Stimulated activated CD8-positive, alpha-beta memory T cell treated with anti-CD3 and anti-CD28 coated beads, Interleukin-4, amount 100 ng/mL, for 4 hours (primary cell): ENCODE data around the gene CACTIN.
"Not testable (repeated sequence)": the region's sequence is repeated elsewhere in the genome, so short reads cannot be mapped to it uniquely, and the experiment has no call there.

Source experiments
- DNase-seq, 2 donors: peaks; one replicate each; pipeline ENCODE4 v3.0.0-alpha.2; 2020; ENCODE audit warnings: low read depth in 2 of 2, low spot score in 1 of 2

The CACTIN gene

DNA sequence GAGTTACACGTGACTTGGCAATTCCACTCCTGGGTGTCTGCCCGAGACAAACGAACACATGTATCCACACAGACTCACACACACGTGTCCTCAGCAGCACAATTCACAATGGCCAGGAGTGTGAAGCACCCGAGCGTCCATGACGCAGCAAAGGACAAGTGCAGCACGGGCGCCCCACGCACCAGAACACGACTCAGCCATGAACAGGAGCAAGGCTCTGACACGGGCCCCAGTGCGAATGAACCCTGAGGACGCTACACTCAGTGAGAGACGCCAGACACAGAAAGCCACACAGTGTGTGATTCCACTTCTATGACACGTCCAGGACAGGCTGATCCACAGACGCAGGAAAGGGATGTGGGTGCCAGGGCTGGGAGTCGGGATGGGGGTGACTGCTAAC, 37.2 kb upstream of the CACTIN start:
- DNase-seq, result no peak

- DNase-seq, result no peak
Observed at GRCh38 chr19:3661284-3662238, 35.0 kb upstream of the CACTIN start.

GRCh38 chr19:3660493-3661219, 34.1 kb upstream of the CACTIN start:
- no peak for DNase-seq

DNA sequence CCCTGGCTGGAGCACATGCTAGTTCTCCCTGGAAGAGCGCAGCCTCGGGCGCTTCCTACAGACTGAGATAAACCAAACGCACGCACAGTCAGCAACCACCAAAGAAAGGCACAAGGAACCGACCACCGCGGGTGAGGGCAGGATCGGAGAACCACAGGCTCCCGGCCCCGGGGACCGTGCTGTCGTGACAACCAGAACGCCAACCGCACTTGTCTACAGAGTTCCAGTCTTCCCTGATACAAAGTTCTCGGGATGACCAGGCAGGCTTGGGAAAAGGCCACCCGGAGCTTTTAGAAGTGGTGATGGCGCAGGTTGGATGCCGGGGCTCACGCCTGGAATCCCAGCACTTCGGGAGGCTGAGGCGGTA, 33.1 kb upstream of the CACTIN start:
- DNase-seq, result no peak

- no peak for DNase-seq
Observed at GRCh38 chr19:3658870-3659745, 32.5 kb upstream of the CACTIN start.

DNA sequence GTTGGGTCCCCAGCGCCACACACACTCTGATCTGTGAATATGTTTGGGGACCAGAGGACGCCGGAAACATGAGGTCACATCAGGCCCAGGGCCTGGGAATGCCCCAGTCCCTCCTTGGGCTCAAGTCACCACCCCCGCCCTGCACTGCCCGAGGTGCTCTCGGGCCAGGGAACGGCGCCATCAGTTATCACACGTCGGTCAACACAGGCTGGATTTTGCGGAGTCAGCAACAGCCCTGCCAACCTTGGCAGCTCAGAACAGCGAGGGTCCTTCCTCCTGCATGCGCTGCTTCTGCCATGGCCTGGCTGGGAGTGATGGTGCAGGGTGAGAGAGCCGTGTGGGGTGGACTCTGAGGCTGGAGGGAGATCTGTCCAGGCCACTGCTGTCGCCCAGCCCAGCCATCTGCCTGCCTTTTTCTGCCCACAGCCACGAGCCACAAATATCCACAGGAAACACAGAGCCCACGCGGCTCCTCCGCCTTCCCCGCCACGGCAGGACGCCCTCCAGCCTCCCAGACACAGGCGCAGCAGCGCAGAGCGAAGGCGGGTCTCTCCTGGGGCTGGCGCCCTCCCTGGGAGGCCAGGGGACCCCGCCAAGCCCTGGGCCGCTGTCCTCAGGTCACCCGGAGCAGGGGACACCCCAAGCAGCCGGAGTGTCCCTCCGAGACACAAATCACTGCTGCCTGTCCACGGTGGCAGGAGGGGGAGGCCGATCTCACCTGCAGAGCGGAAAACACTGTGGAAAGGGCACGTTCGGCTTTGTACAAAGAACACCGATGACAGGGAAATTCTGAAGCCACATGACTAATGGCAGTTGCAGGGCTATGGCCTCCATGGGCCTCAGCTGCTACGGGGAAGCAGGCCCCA, 31.6 kb upstream of the CACTIN start:
- DNase-seq, result no peak

DNA sequence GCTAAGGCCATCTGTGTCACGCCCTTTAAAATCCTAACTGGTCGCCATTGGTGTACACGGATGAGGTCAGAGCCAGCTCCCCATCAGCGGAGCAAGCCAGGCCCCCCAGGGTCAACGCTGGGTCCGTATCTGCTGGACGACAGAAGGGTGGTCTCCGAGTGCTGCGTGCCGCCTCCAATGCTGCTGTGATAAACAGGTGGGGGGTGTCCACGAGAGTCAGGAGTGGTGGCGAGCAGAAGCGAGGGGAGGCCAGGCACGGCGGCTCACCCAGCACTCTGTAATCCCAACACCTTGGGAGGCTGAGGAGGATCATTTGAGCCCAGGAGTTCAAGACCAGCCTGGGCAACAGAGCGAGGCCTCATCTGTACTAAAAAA, 30.8 kb upstream of the CACTIN start:
- no peak for DNase-seq

- no peak for DNase-seq
Observed at GRCh38 chr19:3656747-3657394, 30.3 kb upstream of the CACTIN start.

DNA sequence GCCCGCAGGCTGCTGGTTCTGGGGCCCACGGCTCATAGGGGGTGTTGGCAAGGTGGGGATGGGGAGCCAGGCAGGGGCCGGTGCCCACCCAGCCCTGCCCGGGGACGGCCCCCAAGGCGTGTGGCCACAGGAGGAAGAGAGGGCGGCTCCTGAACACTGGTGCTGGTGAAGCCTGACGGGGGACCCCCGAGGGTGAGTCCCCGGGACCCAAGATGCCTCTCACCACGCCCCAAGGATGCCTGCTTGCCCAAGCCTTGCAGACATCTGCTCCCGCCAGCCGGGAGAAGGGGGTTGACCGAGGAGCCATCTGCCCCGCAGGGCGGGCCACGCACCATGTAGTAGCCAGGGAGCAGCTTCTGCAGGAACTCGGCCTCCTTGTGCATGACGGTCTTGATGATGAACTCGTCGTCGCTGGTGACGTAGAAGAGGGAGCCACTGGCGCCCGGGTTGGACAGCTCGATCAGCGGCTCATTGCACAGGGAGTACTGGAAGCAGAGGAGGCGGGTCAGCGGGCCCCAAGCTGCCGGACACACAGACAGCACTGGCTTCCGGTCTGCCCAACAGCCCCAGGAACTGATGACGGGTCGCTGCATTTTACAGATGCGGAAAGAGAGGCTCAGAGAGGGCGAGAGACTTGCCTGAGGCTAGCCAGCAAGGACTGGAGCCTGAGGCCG, 29.6 kb upstream of the CACTIN start:
- DNase-seq, result no peak

DNA sequence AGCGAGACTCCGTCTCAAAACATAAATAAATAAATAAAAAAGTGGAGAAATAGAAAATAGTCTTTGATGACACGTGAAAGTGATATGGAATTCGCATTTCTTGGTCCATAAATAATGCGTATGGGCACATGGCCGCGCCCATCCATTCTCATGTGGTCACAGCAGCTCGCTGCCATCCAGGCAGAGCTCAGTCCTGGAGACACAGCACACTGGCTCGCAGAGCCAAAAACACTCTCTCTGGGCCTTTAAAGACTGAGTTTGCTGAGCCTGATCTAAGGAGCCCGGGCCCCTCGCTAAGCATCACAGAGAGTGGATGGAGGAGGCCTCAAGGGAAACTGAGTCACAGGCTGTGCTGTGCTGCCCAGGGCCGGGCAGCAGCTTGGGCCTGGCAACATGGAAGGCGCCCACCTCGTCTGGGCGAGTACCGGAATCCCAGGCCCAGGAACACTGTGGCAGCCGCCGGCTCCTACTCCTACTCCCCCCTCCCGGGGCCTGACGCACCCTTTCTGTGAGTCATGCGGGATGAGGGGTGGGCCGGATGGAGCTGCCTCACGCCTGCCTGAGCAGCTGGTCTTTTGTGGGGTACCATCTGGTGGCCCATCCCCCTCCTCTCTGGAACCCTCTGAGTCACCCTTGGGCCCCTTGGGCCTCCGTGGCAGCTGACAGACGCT, 28.9 kb upstream of the CACTIN start:
- DNase-seq, result no peak

DNA sequence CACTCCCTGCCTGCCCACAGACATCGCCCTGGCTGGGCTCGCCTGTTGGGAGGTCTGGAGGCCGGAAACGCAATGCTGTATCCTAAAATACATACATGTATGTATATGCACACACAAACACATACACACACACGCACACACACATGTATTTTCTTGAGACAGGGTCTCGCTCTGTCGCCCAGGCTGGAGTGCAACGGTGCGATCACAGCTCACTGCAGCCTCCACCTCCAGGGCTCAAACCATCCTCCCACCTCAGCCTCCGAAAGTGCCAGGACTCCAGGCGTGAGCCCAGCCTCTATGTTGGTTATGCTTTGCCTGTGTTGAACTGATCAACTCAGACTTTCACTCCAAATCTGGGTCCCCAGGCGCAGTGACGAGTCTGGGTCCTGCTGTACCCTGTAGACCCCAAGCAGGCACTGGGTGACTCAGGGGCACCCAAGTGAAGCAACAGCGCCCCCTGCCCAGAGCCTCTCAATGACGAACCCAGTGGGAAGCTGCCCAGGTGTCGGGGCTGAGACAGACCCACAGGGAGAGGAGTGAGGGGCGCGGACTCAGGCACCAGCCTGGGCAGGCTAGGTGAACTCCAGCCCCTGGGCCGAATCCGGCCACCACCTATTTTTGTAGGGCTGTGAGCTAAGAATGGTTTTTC, 27.4 kb upstream of the CACTIN start:
- DNase-seq, result no peak

DNA sequence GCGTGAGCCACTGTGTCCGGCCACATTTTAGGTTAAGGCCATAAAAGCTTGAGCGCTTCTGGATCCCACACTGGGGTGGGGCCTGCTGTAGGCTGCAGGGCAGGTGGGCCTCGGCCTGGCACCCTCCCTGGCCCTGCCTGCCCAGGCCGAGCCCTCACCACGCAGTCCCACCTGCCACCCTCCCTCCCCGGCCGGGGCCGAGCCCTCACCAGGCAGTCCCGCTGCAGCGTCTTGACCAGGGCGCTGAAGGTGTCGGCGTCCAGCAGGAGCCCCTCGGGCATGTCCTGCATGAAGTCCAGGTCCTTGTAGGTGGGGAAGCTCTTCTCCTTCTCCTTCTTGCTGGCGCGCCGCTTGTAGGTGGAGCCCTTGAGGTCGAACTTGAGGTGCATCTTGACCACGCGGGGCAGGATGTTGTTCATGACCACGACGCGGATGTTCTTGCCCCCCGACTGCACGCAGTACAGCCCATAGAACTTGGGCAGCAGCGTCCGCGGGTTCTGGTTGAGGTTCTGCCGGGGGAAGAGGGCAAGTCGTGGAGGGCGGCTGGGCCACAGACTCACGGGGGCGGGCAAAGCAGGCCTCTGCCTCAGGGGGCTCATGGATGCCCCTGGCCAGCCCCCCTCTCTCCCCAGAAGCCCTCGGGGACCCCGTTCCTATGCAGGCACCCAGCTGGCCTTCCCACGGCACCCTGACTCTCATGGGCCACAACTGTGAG, 26.6 kb upstream of the CACTIN start:
- DNase-seq, result no peak

GRCh38 chr19:3652422-3652821, 25.8 kb upstream of the CACTIN start:
- DNase-seq, result no peak

DNA sequence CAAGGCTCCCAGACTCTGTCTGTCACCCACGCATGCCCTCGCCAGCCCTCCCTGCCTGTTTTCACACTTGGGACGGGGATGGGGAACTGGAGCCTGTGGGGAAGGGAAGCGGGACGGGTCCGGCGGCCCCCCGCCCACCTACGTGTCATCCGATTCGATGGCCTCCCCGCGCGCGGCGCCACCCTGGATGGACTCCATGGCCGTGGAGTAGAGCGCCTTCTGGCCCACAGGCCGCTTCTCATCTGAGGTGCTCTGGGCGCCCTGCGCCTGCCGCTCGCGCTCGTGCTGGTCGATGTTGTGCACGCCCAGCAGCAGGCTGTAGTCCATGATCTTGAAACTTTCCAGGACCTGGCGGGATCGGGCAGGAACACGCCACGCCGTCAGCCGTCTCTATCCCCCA, 25.1 kb upstream of the CACTIN start:
- DNase-seq, result no peak

DNA sequence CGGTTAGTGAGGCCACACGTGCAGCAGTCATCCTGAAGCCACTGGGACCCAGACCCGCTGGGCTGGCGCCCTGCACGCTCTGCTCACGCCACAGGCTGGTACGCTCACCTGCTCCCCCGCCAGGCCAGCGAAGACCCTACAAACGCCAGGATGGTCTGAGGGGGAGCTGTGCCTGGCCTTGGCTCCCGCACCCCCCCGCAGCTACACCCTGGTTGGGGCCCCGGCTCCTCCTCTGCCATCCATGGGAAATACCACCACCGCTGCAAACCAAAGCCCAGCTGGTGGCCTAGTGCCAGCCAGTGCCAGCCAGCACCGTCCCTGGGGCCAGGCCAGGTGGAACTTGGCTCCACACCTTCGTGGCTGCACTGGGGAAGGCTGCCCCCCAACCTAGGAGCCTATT, 23.3 kb upstream of the CACTIN start:
- DNase-seq, result no peak

DNA sequence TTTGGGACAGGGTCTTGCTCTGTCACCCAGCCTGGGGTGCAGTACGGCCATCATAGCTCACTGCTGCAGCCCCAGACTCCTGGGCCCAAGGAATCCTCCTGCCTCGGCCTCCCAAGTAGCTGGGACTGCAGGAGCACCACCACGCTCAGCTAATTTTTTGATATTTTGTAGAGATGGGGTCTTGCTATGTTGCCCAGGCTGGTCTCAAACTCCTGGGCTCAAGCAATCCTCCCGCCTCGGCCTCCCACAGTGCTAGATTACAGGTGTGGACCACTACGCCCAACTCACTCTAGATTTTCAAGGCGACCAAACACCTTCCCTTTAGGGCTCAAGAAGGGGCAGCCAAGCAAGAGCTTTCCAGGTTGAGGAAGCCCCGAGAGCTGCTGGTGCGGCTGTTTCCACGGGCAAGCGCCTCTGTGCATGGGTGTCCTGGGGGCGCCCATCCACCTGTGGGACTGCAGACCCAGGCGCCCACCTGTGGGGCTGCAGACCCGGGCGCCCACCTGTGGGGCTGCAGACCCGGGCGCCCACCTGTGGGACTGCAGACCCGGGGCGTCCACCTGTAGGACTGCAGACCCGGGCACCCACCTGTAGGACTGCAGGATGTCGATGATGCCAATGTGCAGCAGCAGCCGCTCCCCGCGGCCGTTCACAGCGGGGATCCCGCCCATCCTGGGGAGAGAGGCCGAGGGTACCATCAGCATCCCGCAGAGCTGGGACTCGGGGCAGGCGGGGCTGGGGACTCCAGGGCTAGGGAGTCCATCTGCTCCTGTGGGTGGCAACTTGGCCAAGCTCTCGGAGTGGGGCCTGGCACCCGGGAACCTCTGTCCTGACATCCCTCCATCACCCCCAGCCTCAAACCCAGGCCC, 21.7 kb upstream of the CACTIN start:
- no peak for DNase-seq

GRCh38 chr19:3647102-3647501, 20.5 kb upstream of the CACTIN start:
- DNase-seq, result not testable (repeated sequence)
